Left kidney (tissue), 2 donors: ENCODE results near the gene ADAMTSL3. TPM values are rescaled to one million over a fixed set of nuclear protein-coding genes. Genes with fewer than 3 reads are reported as not detected.
"Not testable (repeated sequence)": the region's sequence is repeated elsewhere in the genome, so short reads cannot be mapped to it uniquely, and the experiment has no call there.

Source experiments
- DNase-seq: peaks from one replicate; pipeline ENCODE4 v3.0.0-alpha.2; 2013
- polyA plus RNA-seq: library from polyadenylated mRNA; unstranded; fragments of 120-200 nt; gene quantifications from one replicate; pipeline ENCODE4 v1.2.1, GENCODE V29; 2013; ENCODE audit not compliant: insufficient read length

The ADAMTSL3 gene
- polyA plus RNA-seq, 1 donor, result 2.8 TPM

- not testable (repeated sequence) for DNase-seq
These were observed 103.4 kb downstream of the ADAMTSL3 start for GRCh38 chr15:83757291-83757690.

- no peak for DNase-seq
These were observed 108.4 kb downstream of the ADAMTSL3 start for GRCh38 chr15:83762367-83762766.

GRCh38 chr15:83764201-83764838 is 110.4 kb downstream of the ADAMTSL3 start:
- no peak for DNase-seq

- DNase-seq, result no peak
These were observed 112.4 kb downstream of the ADAMTSL3 start for GRCh38 chr15:83766339-83766738.

GRCh38 chr15:83767741-83768140 is 113.8 kb downstream of the ADAMTSL3 start:
- DNase-seq, result no peak

- no peak for DNase-seq
These were observed 115.6 kb downstream of the ADAMTSL3 start for GRCh38 chr15:83769411-83769999.

- no peak for DNase-seq
These were observed 121.8 kb downstream of the ADAMTSL3 start for GRCh38 chr15:83775738-83776137.

- DNase-seq, result no peak
These were observed 123.1 kb downstream of the ADAMTSL3 start for GRCh38 chr15:83776986-83777385.

- DNase-seq, result no peak
These were observed 129.3 kb downstream of the ADAMTSL3 start for GRCh38 chr15:83783227-83783626.

- DNase-seq, result no peak
These were observed 131.1 kb downstream of the ADAMTSL3 start for GRCh38 chr15:83784975-83785374.

GRCh38 chr15:83786336-83786735 is 132.4 kb downstream of the ADAMTSL3 start:
- no peak for DNase-seq

- no peak for DNase-seq
These were observed 139.1 kb downstream of the ADAMTSL3 start for GRCh38 chr15:83793069-83793468.

- no peak for DNase-seq
These were observed 140.3 kb downstream of the ADAMTSL3 start for GRCh38 chr15:83794209-83794608.

GRCh38 chr15:83809345-83809744 is 155.4 kb downstream of the ADAMTSL3 start:
- DNase-seq, result no peak

GRCh38 chr15:83810110-83810509 is 156.2 kb downstream of the ADAMTSL3 start:
- no peak for DNase-seq

GRCh38 chr15:83813682-83814081 is 159.8 kb downstream of the ADAMTSL3 start:
- no peak for DNase-seq

GRCh38 chr15:83815506-83815905 is 161.6 kb downstream of the ADAMTSL3 start:
- no peak for DNase-seq

GRCh38 chr15:83816124-83816883 is 162.4 kb downstream of the ADAMTSL3 start:
- no peak for DNase-seq

GRCh38 chr15:83818591-83818990 is 164.7 kb downstream of the ADAMTSL3 start:
- DNase-seq, result no peak

GRCh38 chr15:83830381-83830780 is 176.5 kb downstream of the ADAMTSL3 start:
- DNase-seq, result no peak

GRCh38 chr15:83833569-83833968 is 179.6 kb downstream of the ADAMTSL3 start:
- no peak for DNase-seq

GRCh38 chr15:83835479-83835878 is 181.6 kb downstream of the ADAMTSL3 start:
- no peak for DNase-seq

GRCh38 chr15:83837945-83838571 is 184.1 kb downstream of the ADAMTSL3 start:
- DNase-seq, result peak; percentile 35
